Measurements from ENCODE around the gene RARRES1.

DNA sequence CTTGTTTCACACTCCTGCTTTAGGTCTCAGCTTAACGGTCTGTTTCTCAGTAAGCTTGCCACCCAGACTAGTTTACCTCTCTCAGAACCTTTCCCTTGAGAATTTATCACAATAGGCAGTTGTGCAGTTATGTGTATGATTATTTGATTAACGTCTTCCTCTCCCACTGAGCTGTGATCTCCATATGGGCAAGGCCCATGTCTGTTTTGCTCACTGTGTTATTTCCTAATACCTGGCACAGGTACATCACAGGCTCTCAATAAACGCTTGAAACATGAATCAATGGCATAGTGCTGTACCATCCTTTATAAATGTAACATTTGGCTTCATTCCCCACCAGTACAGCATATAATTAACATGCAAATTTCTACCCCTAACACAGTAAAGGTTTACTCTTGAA is 29.1 kb upstream of the RARRES1 start:
- no peak for TF ChIP-seq POLR2A (IDR thresholded peaks at IDR 0.05)
- TF ChIP-seq, protein P1, sequence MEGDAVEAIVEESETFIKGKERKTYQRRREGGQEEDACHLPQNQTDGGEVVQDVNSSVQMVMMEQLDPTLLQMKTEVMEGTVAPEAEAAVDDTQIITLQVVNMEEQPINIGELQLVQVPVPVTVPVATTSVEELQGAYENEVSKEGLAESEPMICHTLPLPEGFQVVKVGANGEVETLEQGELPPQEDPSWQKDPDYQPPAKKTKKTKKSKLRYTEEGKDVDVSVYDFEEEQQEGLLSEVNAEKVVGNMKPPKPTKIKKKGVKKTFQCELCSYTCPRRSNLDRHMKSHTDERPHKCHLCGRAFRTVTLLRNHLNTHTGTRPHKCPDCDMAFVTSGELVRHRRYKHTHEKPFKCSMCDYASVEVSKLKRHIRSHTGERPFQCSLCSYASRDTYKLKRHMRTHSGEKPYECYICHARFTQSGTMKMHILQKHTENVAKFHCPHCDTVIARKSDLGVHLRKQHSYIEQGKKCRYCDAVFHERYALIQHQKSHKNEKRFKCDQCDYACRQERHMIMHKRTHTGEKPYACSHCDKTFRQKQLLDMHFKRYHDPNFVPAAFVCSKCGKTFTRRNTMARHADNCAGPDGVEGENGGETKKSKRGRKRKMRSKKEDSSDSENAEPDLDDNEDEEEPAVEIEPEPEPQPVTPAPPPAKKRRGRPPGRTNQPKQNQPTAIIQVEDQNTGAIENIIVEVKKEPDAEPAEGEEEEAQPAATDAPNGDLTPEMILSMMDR (IDR thresholded peaks at IDR 0.05 in 8 of 11, conservative IDR thresholded peaks at IDR 0.05 in 3 of 11) = no peak
